GM13977 (cell line): ENCODE data around the gene THADA.

Experiments
- DNase-seq: peaks from one replicate; pipeline ENCODE4 v3.0.0; 2012; ENCODE audit warnings: low spot score
- CTCF ChIP-seq: IDR thresholded peaks from 2 replicates; pipeline ENCODE4 v1.5.1; 2012; ENCODE audit warnings: mild to moderate bottlenecking, control low read depth; ENCODE audit not compliant: insufficient read depth; ENCODE audit errors: extremely low read depth, missing control alignments
- in situ Hi-C: fragments of 300-500 bp; cut with MboI; formaldehyde crosslinking; loops from one replicate; pipeline ENCODE4 v1.12.0; 2022; ENCODE audit warnings: low sequenced_read_pairs, low pct_unique_long_range_greater_than_20kb, mixed read lengths, inconsistent platforms; ENCODE audit not compliant: unreplicated experiment

The THADA gene

GRCh38 chr2:43332653-43333052 lies 263.2 kb downstream of the THADA start:
- in situ Hi-C loops = no loop called here
- TF ChIP-seq CTCF = no peak
- DNase-seq = no peak

- DNase-seq = no peak
- in situ Hi-C loops = no loop called here
- TF ChIP-seq CTCF = no peak
These were observed 264.4 kb downstream of the THADA start for GRCh38 chr2:43331422-43331821.

- DNase-seq = no peak
These were observed 266.2 kb downstream of the THADA start for GRCh38 chr2:43329637-43330036.

DNA sequence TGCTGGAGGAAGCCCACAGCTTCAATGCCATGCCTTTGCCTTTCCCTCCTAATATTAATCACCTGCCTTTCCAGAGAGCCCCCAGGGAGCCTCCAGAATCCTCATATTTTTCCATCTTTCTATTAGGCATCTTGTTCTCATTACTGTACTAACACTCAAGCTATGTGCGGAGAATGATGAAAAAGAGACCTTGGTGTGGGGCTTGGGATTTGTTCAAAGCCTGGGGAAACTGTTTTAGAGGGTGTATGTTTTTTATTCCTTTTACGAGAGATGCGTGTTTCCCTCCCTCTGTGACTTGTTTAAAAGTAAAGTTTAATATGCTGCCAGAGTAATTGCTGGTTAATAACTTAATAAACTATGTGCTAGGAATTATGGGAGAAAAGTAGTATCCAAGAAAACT lies 267.0 kb downstream of the THADA start:
- no peak for TF ChIP-seq CTCF
- in situ Hi-C loops = no loop called here
- no peak for DNase-seq

More at GRCh38 chr2:43329637-43330036, 266.2 kb downstream of the THADA start:
- in situ Hi-C loops = no loop called here
- no peak for TF ChIP-seq CTCF

- in situ Hi-C loops = no loop called here
- TF ChIP-seq CTCF = no peak
- no peak for DNase-seq
These were observed 267.7 kb downstream of the THADA start for GRCh38 chr2:43328133-43328532.

GRCh38 chr2:43327119-43327518 lies 268.7 kb downstream of the THADA start:
- no peak for TF ChIP-seq CTCF
- DNase-seq = no peak
- in situ Hi-C loops = no loop called here

DNA sequence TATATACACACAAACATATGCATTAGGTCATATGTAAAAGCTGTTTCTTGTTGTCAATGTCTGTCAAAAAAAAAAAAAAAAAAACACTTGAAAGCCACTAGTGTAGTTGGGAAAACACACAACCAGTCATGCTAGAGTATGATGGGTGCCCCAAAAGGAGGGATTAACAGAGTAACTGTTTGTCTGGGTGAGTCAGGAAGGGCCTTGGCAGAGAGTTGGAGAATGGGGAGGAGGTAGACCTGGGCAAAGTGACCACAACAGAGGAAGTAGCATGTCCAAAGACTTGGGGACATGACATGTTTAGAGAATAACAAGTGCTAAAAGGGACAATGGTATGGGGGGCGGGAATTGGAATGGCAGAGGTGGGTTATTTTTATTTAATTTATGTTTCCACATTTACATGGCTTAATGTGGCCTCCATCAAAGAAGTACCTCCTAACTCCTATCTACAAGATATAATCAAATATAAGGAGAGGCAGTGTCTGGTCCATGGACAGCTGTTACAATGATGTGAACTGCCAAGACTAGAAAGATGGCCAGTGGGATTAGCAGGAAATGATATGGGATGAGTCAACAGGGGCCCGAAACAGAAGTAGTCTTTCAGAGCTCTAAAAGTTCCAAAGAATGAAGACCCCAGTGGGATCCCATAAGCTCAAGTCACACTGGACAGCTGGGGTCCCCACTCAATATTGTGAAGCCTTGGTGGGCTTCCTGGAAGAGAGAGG lies 269.6 kb downstream of the THADA start:
- no peak for DNase-seq
- no peak for TF ChIP-seq CTCF
- in situ Hi-C loops = no loop called here
